Caco-2 (cell line): ENCODE measurements around the gene PPFIBP2. TPM values are rescaled to one million over a fixed set of nuclear protein-coding genes. Genes with fewer than 3 reads are reported as not detected.

ENCODE experiments used
- BruUV-seq: library from RNA; stranded (reverse); fragments of 400-500 nt; replicated peaks from 2 replicates; lab custom pipeline; 2021; lab: Mats Ljungman, UMichigan
- CTCF ChIA-PET: fragments of 300-600 bp; sonication (Branson Sonifier 250); formaldehyde crosslinking; loops from one replicate; lab custom pipeline; 2022; ENCODE audit warnings: antibody characterized with exemption; lab: Charles Lee
- POLR2A ChIA-PET: fragments of 300-600 bp; sonication (Branson Sonifier 250); formaldehyde crosslinking; loops from one replicate; lab custom pipeline; 2022; ENCODE audit warnings: antibody characterized with exemption; lab: Charles Lee
- DNase-seq, 2 experiments: peaks; one replicate each; pipeline versions ENCODE4 v3.0.0 to v3.0.0-alpha.2; 2020 to 2022
- H3K27me3 ChIP-seq: replicated peaks from 2 replicates; pipeline ENCODE4 v1.6.0; 2011; ENCODE audit warnings: low read length; ENCODE audit not compliant: control insufficient read depth, insufficient read depth
- H3K36me3 ChIP-seq: 2 replicates; pipeline ENCODE4 v1.5.1; 2011; ENCODE audit warnings: low read length; ENCODE audit not compliant: control insufficient read depth, insufficient read depth
- H3K4me1 ChIP-seq: fragments of 250-450 bp; sonication (Bioruptor Pico); 2 replicates; pipeline ENCODE4 v1.5.1; 2020; ENCODE audit warnings: mild to moderate bottlenecking
- H3K4me3 ChIP-seq: 2 replicates; pipeline ENCODE4 v1.5.1; 2011; ENCODE audit warnings: low read depth, mild to moderate bottlenecking, control low read depth, low read length
- H3K9me3 ChIP-seq: fragments of 250-450 bp; sonication (Bioruptor Pico); 2 replicates; pipeline ENCODE4 v1.5.1; 2020; ENCODE audit warnings: mild to moderate bottlenecking, moderate library complexity
- H3K27ac Mint-ChIP-seq: one replicate; pipeline ENCODE4 v1.8.0; 2022; ENCODE audit warnings: mixed read lengths; ENCODE audit not compliant: unreplicated experiment
- H3K27me3 Mint-ChIP-seq: one replicate; pipeline ENCODE4 v1.8.0; 2022; ENCODE audit warnings: mixed read lengths; ENCODE audit not compliant: insufficient read depth, unreplicated experiment
- H3K36me3 Mint-ChIP-seq: one replicate; pipeline ENCODE4 v1.8.0; 2022; ENCODE audit warnings: mild to moderate bottlenecking, mixed read lengths; ENCODE audit not compliant: insufficient read depth, unreplicated experiment
- H3K4me1 Mint-ChIP-seq: one replicate; pipeline ENCODE4 v1.8.0; 2022; ENCODE audit warnings: low read depth, mixed read lengths; ENCODE audit not compliant: unreplicated experiment
- H3K4me3 Mint-ChIP-seq: one replicate; pipeline ENCODE4 v1.8.0; 2022; ENCODE audit warnings: mild to moderate bottlenecking, moderate library complexity, mixed read lengths; ENCODE audit not compliant: unreplicated experiment
- H3K9me3 Mint-ChIP-seq: one replicate; pipeline ENCODE4 v1.8.0; 2022; ENCODE audit warnings: mixed read lengths; ENCODE audit not compliant: unreplicated experiment
- intact Hi-C: fragments of 100-400 bp; cut with micrococcal nuclease; formaldehyde crosslinking; loops from one replicate; pipeline ENCODE4 v1.10.0; 2022; ENCODE audit not compliant: unreplicated experiment
- total RNA-seq: library from RNA; stranded (reverse); gene quantifications from 2 replicates; pipeline ENCODE4 v1.2.3, GENCODE V29; 2022
- TF ChIP-seq, protein P1 (sequence below), 2 experiments: fragments of 200-600 bp in 1 of 2; IDR thresholded peaks; 1 replicate in 1 of 2; 2 replicates in 1 of 2; pipeline versions ENCODE4 v1.5.1 to v1.8.0; 2011 to 2022; ENCODE audit warnings: antibody characterized with exemption in 1 of 2, control low read depth in 1 of 2, inconsistent platforms in 1 of 2, low read depth in 1 of 2, low read length in 1 of 2, mild to moderate bottlenecking in 1 of 2, moderate library complexity in 1 of 2; ENCODE audit not compliant: insufficient read depth in 1 of 2, severe bottlenecking in 1 of 2, unreplicated experiment in 1 of 2

PPFIBP2 gene
- total RNA-seq, 1 experiment from 2014 or later, result 72.5 TPM

DNA sequence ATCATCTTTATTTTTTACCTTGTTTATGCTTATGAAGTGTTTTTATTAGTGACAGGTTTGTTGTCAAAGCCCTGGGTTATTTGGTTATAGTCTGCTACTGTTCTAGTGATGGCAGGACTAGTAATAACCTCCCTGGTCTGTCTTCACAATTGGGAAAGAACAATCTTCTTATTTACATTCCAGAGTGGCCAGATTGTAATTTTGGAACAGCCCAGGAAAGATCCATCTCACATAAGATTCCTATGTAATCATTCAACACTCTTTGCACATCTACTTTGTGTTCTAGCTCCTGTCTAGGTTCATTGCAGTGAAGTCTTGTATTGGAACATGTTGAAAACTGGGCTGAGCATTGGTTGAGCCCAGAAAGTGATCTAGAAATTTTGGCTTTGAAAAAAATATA lies 95.7 kb downstream of the PPFIBP2 start:
- Mint-ChIP-seq H3K27ac (peak overlapping the region; percentile 16), H3K9me3 (no peaks in the 10 kb centered on the region), H3K36me3 (peaks cover 45% of the 10 kb centered on the region), H3K27me3 (no peaks in the 10 kb centered on the region), H3K4me3 (no peak overlapping the region), H3K4me1 (peaks cover 36% of the 10 kb centered on the region)
- intact Hi-C loops, result no loop called here
- Histone ChIP-seq H3K36me3 (peaks cover 7% of the 10 kb centered on the region), H3K4me3 (no peak overlapping the region), H3K27me3 (no peaks in the 10 kb centered on the region), H3K4me1 (peaks cover 74% of the 10 kb centered on the region), H3K9me3 (no peaks in the 10 kb centered on the region)
- ChIA-PET CTCF (interaction anchor here (1.2 kb wide), 1 partner anchor 35 kb away, joined by 4 read pairs; no protein-coding TSS in a partner anchor), POLR2A (no interaction called here)
- DNase-seq, result no peak
- BruUV-seq, result no TSS peak
- TF ChIP-seq, protein P1, sequence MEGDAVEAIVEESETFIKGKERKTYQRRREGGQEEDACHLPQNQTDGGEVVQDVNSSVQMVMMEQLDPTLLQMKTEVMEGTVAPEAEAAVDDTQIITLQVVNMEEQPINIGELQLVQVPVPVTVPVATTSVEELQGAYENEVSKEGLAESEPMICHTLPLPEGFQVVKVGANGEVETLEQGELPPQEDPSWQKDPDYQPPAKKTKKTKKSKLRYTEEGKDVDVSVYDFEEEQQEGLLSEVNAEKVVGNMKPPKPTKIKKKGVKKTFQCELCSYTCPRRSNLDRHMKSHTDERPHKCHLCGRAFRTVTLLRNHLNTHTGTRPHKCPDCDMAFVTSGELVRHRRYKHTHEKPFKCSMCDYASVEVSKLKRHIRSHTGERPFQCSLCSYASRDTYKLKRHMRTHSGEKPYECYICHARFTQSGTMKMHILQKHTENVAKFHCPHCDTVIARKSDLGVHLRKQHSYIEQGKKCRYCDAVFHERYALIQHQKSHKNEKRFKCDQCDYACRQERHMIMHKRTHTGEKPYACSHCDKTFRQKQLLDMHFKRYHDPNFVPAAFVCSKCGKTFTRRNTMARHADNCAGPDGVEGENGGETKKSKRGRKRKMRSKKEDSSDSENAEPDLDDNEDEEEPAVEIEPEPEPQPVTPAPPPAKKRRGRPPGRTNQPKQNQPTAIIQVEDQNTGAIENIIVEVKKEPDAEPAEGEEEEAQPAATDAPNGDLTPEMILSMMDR (IDR thresholded peaks at IDR 0.05; ENCODE audit: insufficient read depth in 1 of 2, low read depth in 1 of 2, low read length in 1 of 2, severe bottlenecking in 1 of 2, unreplicated experiment in 1 of 2), result no peak

DNA sequence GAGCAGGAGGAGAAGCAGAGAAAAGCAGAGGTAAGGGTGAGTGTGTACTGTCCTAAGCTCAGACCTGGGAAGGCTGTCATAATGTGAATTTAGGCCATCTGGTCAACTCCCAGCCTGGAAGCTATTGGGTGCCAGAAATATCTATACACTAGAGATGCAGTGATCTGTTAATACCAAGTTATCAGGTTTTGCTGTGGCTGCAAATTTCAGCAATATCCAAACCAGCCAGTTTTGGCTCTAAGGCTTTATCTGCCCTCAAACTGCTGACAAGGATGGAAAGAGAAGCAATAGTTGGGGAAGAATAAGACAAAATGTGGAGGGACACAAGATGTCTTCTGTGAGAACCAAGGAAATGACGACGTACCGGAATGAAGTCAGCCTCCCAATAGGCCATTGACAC lies 96.6 kb downstream of the PPFIBP2 start:
- Mint-ChIP-seq H3K4me1 (peaks cover 36% of the 10 kb centered on the region), H3K4me3 (no peak overlapping the region), H3K27me3 (no peaks in the 10 kb centered on the region), H3K9me3 (no peaks in the 10 kb centered on the region), H3K27ac (peak overlapping the region; percentile 21), H3K36me3 (peaks cover 54% of the 10 kb centered on the region)
- no TSS peak for BruUV-seq
- Histone ChIP-seq H3K4me1 (peaks cover 66% of the 10 kb centered on the region), H3K4me3 (no peak overlapping the region), H3K27me3 (no peaks in the 10 kb centered on the region), H3K36me3 (peaks cover 7% of the 10 kb centered on the region), H3K9me3 (no peaks in the 10 kb centered on the region)
- TF ChIP-seq, protein P1 (IDR thresholded peaks at IDR 0.05; ENCODE audit: insufficient read depth in 1 of 2, low read depth in 1 of 2, low read length in 1 of 2, severe bottlenecking in 1 of 2, unreplicated experiment in 1 of 2), result no peak
- DNase-seq, result no peak
- POLR2A ChIA-PET, result no interaction called here
- intact Hi-C loops, result no loop called here
- CTCF ChIA-PET, result interaction anchor here (1.2 kb wide), 1 partner anchor 36 kb away, joined by 4 read pairs; no protein-coding TSS in a partner anchor

DNA sequence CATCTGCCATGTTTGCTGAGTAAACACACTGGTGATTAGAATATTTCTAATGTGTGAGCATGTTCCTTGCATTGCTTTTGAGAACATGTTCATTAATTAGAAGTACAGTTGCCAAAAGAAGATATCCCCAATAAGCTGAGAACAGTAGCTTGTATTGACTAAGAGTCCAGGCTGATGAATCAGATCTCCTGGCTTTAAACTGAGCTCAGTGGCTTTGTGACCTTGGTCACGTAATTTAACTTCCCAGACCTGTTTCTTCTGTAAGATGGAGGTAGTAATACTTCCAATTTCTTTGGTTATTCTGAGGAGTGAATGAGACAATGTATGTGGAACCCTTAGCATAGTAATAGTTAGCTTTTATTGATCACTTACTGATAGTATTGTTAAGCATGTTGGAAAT lies 97.6 kb downstream of the PPFIBP2 start:
- Mint-ChIP-seq H3K27me3 (no peaks in the 10 kb centered on the region), H3K36me3 (peaks cover 64% of the 10 kb centered on the region), H3K27ac (peak overlapping the region; percentile 73), H3K4me1 (peaks cover 40% of the 10 kb centered on the region), H3K4me3 (peak overlapping the region; percentile 61), H3K9me3 (no peaks in the 10 kb centered on the region)
- TF ChIP-seq, protein P1 (IDR thresholded peaks at IDR 0.05; ENCODE audit: insufficient read depth in 1 of 2, low read depth in 1 of 2, low read length in 1 of 2, severe bottlenecking in 1 of 2, unreplicated experiment in 1 of 2), result no peak
- Histone ChIP-seq H3K9me3 (no peaks in the 10 kb centered on the region), H3K36me3 (peaks cover 7% of the 10 kb centered on the region), H3K4me3 (no peak overlapping the region), H3K4me1 (peaks cover 66% of the 10 kb centered on the region), H3K27me3 (no peaks in the 10 kb centered on the region)
- no peak for DNase-seq
- no TSS peak for BruUV-seq
- intact Hi-C loops, result no loop called here
- CTCF ChIA-PET, result interaction anchor here (0.7 to 1.5 kb wide), 2 partner anchors 40 to 66 kb away, joined by 3 to 9 read pairs; no protein-coding TSS in a partner anchor
- POLR2A ChIA-PET, result interaction anchor here (0.7 kb wide), 1 partner anchor 40 kb away, joined by 3 read pairs; no protein-coding TSS in a partner anchor
